ENCODE results near the gene ENAH.

GRCh38 chr1:225595974-225596551, 56.9 kb downstream of the ENAH start:
- TF ChIP-seq CTCF (IDR thresholded peaks at IDR 0.05; ENCODE audit: insufficient read depth, low read length) = no peak
- TF ChIP-seq REST (IDR thresholded peaks at IDR 0.05; ENCODE audit: insufficient replicate concordance, low read depth) = no peak
- TF ChIP-seq POLR2AphosphoS5 (IDR thresholded peaks at IDR 0.05; ENCODE audit: low read depth) = no peak
- TF ChIP-seq GABPA (IDR thresholded peaks at IDR 0.05; ENCODE audit: low read depth) = no peak
- no peak for TF ChIP-seq SPI1 (IDR thresholded peaks at IDR 0.05; ENCODE audit: borderline replicate concordance, low read depth)

All from HL-60 (cell line).